Measurements from ENCODE around the gene UBE2R2. TPM values are rescaled to one million over a fixed set of nuclear protein-coding genes. Genes with fewer than 3 reads are reported as not detected.
"Not testable (repeated sequence)": the region's sequence is repeated elsewhere in the genome, so short reads cannot be mapped to it uniquely, and the experiment has no call there.

UBE2R2 gene
- total RNA-seq, 3 donors from 2014 or later = 21.2 to 35.0 (median 22.6) TPM

- no peaks in the 10 kb centered on the region for H3K4me1 ChIP-seq
- no peaks in the 10 kb centered on the region for H3K36me3 ChIP-seq
- TF ChIP-seq POLR2AphosphoS5 (IDR thresholded peaks at IDR 0.05) (no peak), CTCF (IDR thresholded peaks at IDR 0.05) (no peak), POLR2A (IDR thresholded peaks at IDR 0.05) (no peak)
- H3K27ac ChIP-seq = no peak overlapping the region
- H3K9me3 ChIP-seq = no peaks in the 10 kb centered on the region
- no peak overlapping the region for H3K4me3 ChIP-seq
- DNase-seq (ENCODE audit: low spot score in 2 of 2) = no peak
- intact Hi-C loops (cut with DNase I; ENCODE audit: low total_unique reads) = no loop called here
- H3K27me3 ChIP-seq = no peaks in the 10 kb centered on the region
Observed at GRCh38 chr9:33800886-33801285, 16.1 kb upstream of the UBE2R2 start.

- H3K27ac ChIP-seq; DNase-seq (ENCODE audit: low spot score in 2 of 2); intact Hi-C loops (cut with DNase I; ENCODE audit: low total_unique reads); H3K9me3 ChIP-seq; H3K36me3 ChIP-seq; H3K4me3 ChIP-seq; H3K4me1 ChIP-seq; H3K27me3 ChIP-seq: not testable (repeated sequence)
Observed at GRCh38 chr9:33801943-33802500, 14.9 kb upstream of the UBE2R2 start.

GRCh38 chr9:33804196-33804595 is 12.8 kb upstream of the UBE2R2 start:
- H3K4me1 ChIP-seq; H3K4me3 ChIP-seq; H3K36me3 ChIP-seq; H3K27ac ChIP-seq; DNase-seq (ENCODE audit: low spot score in 2 of 2); H3K27me3 ChIP-seq; intact Hi-C loops (cut with DNase I; ENCODE audit: low total_unique reads); H3K9me3 ChIP-seq: not testable (repeated sequence)

GRCh38 chr9:33807156-33807555 is 9.8 kb upstream of the UBE2R2 start:
- intact Hi-C loops (cut with DNase I; ENCODE audit: low total_unique reads) = loop anchor here (5.0 kb wide), 1 partner anchor 695 kb away; no protein-coding TSS in a partner anchor
- not testable (repeated sequence) for H3K27ac ChIP-seq; DNase-seq (ENCODE audit: low spot score in 2 of 2); H3K27me3 ChIP-seq; H3K4me3 ChIP-seq; H3K36me3 ChIP-seq; H3K4me1 ChIP-seq; H3K9me3 ChIP-seq

- H3K9me3 ChIP-seq; H3K4me1 ChIP-seq; H3K27me3 ChIP-seq; H3K27ac ChIP-seq; H3K36me3 ChIP-seq; H3K4me3 ChIP-seq; DNase-seq (ENCODE audit: low spot score in 2 of 2): not testable (repeated sequence)
- intact Hi-C loops (cut with DNase I; ENCODE audit: low total_unique reads) = loop anchor here (5.0 kb wide), 1 partner anchor 693 kb away; no protein-coding TSS in a partner anchor
Observed at GRCh38 chr9:33808979-33809322, 8.0 kb upstream of the UBE2R2 start.

GRCh38 chr9:33809506-33809905 is 7.5 kb upstream of the UBE2R2 start:
- H3K27me3 ChIP-seq = no peaks in the 10 kb centered on the region
- H3K4me3 ChIP-seq = no peak overlapping the region
- no peaks in the 10 kb centered on the region for H3K9me3 ChIP-seq
- peaks cover 0 to 4% of the 10 kb centered on the region in 2 donors for H3K4me1 ChIP-seq
- intact Hi-C loops (cut with DNase I; ENCODE audit: low total_unique reads) = loop anchor here (5.0 kb wide), 1 partner anchor 693 kb away; no protein-coding TSS in a partner anchor
- no peak for DNase-seq (ENCODE audit: low spot score in 2 of 2)
- TF ChIP-seq CTCF (IDR thresholded peaks at IDR 0.05) = no peak
- no peak for TF ChIP-seq POLR2A (IDR thresholded peaks at IDR 0.05)
- no peak for TF ChIP-seq POLR2AphosphoS5 (IDR thresholded peaks at IDR 0.05)
- H3K27ac ChIP-seq = no peak overlapping the region
- no peaks in the 10 kb centered on the region for H3K36me3 ChIP-seq

GRCh38 chr9:33813712-33814641 is 3.0 kb upstream of the UBE2R2 start:
- Histone ChIP-seq H3K4me3 (no peak overlapping the region), H3K36me3 (no peaks in the 10 kb centered on the region), H3K4me1 (peaks cover 0 to 5% of the 10 kb centered on the region in 2 donors), H3K27ac (peak overlapping the region; percentile 98 to 99), H3K9me3 (no peaks in the 10 kb centered on the region), H3K27me3 (no peaks in the 10 kb centered on the region)
- intact Hi-C loops (cut with DNase I; ENCODE audit: low total_unique reads) = no loop called here
- TF ChIP-seq POLR2A (IDR thresholded peaks at IDR 0.05) (no peak), POLR2AphosphoS5 (IDR thresholded peaks at IDR 0.05) (peak in 1 of 3 donors; percentile 69), CTCF (IDR thresholded peaks at IDR 0.05) (peak; percentile 57 to 76 (median 57))
- no peak for DNase-seq (ENCODE audit: low spot score in 2 of 2)

All from breast epithelium (tissue), 4 donors.